Loucy (cell line): ENCODE measurements around the gene ADAT3.
A peak's percentile ranks its signal among the peaks of the same experiment; 100 is the strongest.

Experiments
- H2AFZ ChIP-seq: fragments of 200-600 bp; sonication (generic); 2 replicates; pipeline ENCODE4 v1.6.0; 2016; ENCODE audit warnings: antibody characterized with exemption, mild to moderate bottlenecking, low read length, moderate library complexity
- H3F3A ChIP-seq: fragments of 200-600 bp; 2 replicates; pipeline ENCODE4 v1.6.0; 2016; ENCODE audit warnings: antibody characterized with exemption, low read depth, mild to moderate bottlenecking
- H3K27me3 ChIP-seq: fragments of 200-600 bp; sonication (generic); 2 replicates; pipeline ENCODE4 v1.6.1; 2014; ENCODE audit warnings: low read length, mild to moderate bottlenecking; ENCODE audit not compliant: insufficient read depth, poor library complexity, severe bottlenecking
- H3K36me3 ChIP-seq: fragments of 200-600 bp; sonication (generic); 2 replicates; pipeline ENCODE4 v1.6.1; 2016; ENCODE audit warnings: low read length; ENCODE audit not compliant: insufficient read depth
- H3K4me1 ChIP-seq: fragments of 200-600 bp; sonication (generic); 2 replicates; pipeline ENCODE4 v1.5.1; 2014; ENCODE audit warnings: low read length, mild to moderate bottlenecking; ENCODE audit not compliant: insufficient read depth, poor library complexity, severe bottlenecking
- H3K4me2 ChIP-seq: fragments of 200-600 bp; sonication (generic); 2 replicates; pipeline ENCODE4 v1.6.0; 2014; ENCODE audit warnings: antibody characterized with exemption, low read length, low read depth, mild to moderate bottlenecking; ENCODE audit not compliant: poor library complexity, severe bottlenecking
- H3K4me3 ChIP-seq: fragments of 200-600 bp; sonication (generic); 2 replicates; pipeline ENCODE4 v1.5.1; 2014; ENCODE audit warnings: low read length, mild to moderate bottlenecking, mixed read lengths; ENCODE audit not compliant: poor library complexity, severe bottlenecking
- H3K79me2 ChIP-seq: fragments of 200-600 bp; sonication (generic); 2 replicates; pipeline ENCODE4 v1.6.1; 2014; ENCODE audit warnings: low read length; ENCODE audit not compliant: insufficient read depth
- H3K9ac ChIP-seq: fragments of 200-600 bp; sonication (generic); 2 replicates; pipeline ENCODE4 v1.6.0; 2014; ENCODE audit warnings: mild to moderate bottlenecking, low read depth, low read length, moderate library complexity; ENCODE audit not compliant: poor library complexity, severe bottlenecking
- H3K9me2 ChIP-seq: fragments of 200-600 bp; sonication (generic); replicated peaks from 2 replicates; pipeline ENCODE4 v1.6.1; 2016; ENCODE audit warnings: low read depth, low read length, mixed read lengths
- H3K9me3 ChIP-seq: fragments of 200-600 bp; sonication (generic); 2 replicates; pipeline ENCODE4 v1.6.1; 2014; ENCODE audit warnings: mild to moderate bottlenecking, antibody characterized with exemption, low read length, low read depth; ENCODE audit not compliant: insufficient read depth
- H4K20me1 ChIP-seq: fragments of 200-600 bp; sonication (generic); 2 replicates; pipeline ENCODE4 v1.6.0; 2014; ENCODE audit warnings: antibody characterized with exemption, low read length, mild to moderate bottlenecking; ENCODE audit not compliant: insufficient read depth, poor library complexity, severe bottlenecking
- EZH2phosphoT487 ChIP-seq: fragments of 200-600 bp; IDR thresholded peaks from 2 replicates; pipeline ENCODE4 v1.6.1; 2018; ENCODE audit warnings: antibody characterized with exemption, mild to moderate bottlenecking, moderate library complexity, borderline replicate concordance
- TF ChIP-seq, protein P1 (sequence below): fragments of 200-600 bp; sonication (generic); conservative IDR thresholded peaks from 2 replicates; pipeline ENCODE4 v1.5.1; 2014; ENCODE audit warnings: mild to moderate bottlenecking, antibody characterized with exemption, low read length

The ADAT3 gene

DNA sequence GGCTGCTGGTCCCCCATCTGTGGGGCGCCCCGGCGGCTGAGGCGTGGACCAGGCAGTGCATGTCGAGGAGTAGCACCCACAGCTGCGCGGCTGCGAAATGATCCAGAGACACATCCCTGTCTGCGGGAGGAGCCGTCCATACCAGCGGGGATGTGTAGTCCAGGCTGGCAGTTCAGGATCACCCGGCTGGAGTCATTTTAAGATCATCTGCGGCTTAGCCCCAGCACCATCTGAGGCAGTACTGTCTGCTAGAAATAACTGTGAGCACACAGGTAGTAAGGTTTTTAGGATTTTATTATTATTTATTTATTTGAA, 3.1 kb downstream of the ADAT3 start:
- H3K79me2 ChIP-seq = peaks cover 65% of the 10 kb centered on the region
- no peak overlapping the region for H3K9ac ChIP-seq
- no peaks in the 10 kb centered on the region for H3K9me3 ChIP-seq

DNA sequence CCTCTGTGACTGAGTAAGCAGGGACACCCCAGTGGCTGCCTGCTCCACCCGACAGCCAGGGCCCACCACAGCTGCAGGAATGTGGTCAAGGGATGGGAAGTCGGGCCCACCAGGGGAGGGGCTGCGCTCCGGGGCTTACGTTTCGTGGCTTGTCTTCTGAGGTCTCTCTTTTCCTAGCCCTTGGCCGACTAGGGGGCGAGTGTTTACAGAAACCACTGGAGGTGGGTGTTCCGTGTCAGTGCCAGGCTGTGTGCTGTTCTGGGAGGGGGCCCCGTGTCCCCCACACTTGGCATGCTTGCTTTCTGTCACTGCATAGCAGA, 4.5 kb downstream of the ADAT3 start:
- Histone ChIP-seq H3K27me3 (no peaks in the 10 kb centered on the region), H3K4me1 (peaks cover 2% of the 10 kb centered on the region), H3K36me3 (peaks cover 9% of the 10 kb centered on the region; the same call in 1 of the 2 replicates), H3K79me2 (peaks cover 70% of the 10 kb centered on the region), H3K4me3 (no peak overlapping the region), H3F3A (no peaks in the 10 kb centered on the region), H4K20me1 (peaks cover 10% of the 10 kb centered on the region), H3K4me2 (peak overlapping the region; percentile 16), H3K9me3 (no peaks in the 10 kb centered on the region), H3K9me2 (no peaks in the 10 kb centered on the region), H3K9ac (no peak overlapping the region), H2AFZ (no peak overlapping the region)
- TF ChIP-seq, protein P1, sequence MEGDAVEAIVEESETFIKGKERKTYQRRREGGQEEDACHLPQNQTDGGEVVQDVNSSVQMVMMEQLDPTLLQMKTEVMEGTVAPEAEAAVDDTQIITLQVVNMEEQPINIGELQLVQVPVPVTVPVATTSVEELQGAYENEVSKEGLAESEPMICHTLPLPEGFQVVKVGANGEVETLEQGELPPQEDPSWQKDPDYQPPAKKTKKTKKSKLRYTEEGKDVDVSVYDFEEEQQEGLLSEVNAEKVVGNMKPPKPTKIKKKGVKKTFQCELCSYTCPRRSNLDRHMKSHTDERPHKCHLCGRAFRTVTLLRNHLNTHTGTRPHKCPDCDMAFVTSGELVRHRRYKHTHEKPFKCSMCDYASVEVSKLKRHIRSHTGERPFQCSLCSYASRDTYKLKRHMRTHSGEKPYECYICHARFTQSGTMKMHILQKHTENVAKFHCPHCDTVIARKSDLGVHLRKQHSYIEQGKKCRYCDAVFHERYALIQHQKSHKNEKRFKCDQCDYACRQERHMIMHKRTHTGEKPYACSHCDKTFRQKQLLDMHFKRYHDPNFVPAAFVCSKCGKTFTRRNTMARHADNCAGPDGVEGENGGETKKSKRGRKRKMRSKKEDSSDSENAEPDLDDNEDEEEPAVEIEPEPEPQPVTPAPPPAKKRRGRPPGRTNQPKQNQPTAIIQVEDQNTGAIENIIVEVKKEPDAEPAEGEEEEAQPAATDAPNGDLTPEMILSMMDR = no peak
- no peak for TF ChIP-seq EZH2phosphoT487

More for the DNA sequence above, 3.1 kb downstream of the ADAT3 start:
- Histone ChIP-seq H4K20me1 (peaks cover 10% of the 10 kb centered on the region), H3F3A (no peaks in the 10 kb centered on the region), H3K9me2 (no peaks in the 10 kb centered on the region), H3K4me1 (peaks cover 4% of the 10 kb centered on the region), H3K36me3 (peaks cover 3% of the 10 kb centered on the region; the same call in 1 of the 2 replicates), H3K4me2 (no peak overlapping the region), H3K4me3 (no peak overlapping the region), H2AFZ (no peak overlapping the region), H3K27me3 (no peaks in the 10 kb centered on the region)
- TF ChIP-seq, protein P1 = no peak
- no peak for TF ChIP-seq EZH2phosphoT487

DNA sequence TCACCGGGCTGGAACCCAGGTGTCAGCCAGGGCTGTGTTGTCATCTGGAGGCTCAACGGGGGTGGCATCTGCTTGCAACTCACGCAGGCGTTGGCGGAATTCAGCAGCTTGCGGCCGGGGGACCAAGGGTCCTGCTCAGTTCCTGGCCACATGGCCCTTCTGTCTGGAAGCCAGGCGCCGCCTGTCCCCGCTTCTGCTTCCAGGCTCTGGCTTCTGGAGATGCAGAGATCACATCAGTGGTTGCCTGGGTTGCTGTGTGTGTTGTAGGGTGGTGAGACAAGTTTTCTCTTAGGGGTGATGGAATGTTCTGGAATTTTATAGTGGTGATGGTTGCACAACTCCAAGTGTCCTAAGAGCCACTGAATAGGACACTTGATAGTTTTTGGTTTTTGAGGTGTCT, 5.0 kb downstream of the ADAT3 start:
- Histone ChIP-seq H4K20me1 (peaks cover 10% of the 10 kb centered on the region), H3K4me1 (no peaks in the 10 kb centered on the region), H3K4me3 (no peak overlapping the region), H3K36me3 (peaks cover 9% of the 10 kb centered on the region; the same call in 1 of the 2 replicates), H2AFZ (no peak overlapping the region), H3K9me3 (no peaks in the 10 kb centered on the region), H3K4me2 (peak overlapping the region; percentile 16), H3K27me3 (no peaks in the 10 kb centered on the region), H3K79me2 (peaks cover 70% of the 10 kb centered on the region), H3F3A (no peaks in the 10 kb centered on the region), H3K9ac (no peak overlapping the region), H3K9me2 (no peaks in the 10 kb centered on the region)
- TF ChIP-seq EZH2phosphoT487 = no peak
- TF ChIP-seq, protein P1 = no peak
